ENCODE results near the gene PCDHA1. TPM values are rescaled to one million over a fixed set of nuclear protein-coding genes. Genes with fewer than 3 reads are reported as not detected.

PCDHA1 gene
- total and polyA plus RNA-seq, 2 donors (not counting 3 experiments of a cell fraction or from before 2014, with no cell fraction given): 0.04 TPM; not detected in 1

DNA sequence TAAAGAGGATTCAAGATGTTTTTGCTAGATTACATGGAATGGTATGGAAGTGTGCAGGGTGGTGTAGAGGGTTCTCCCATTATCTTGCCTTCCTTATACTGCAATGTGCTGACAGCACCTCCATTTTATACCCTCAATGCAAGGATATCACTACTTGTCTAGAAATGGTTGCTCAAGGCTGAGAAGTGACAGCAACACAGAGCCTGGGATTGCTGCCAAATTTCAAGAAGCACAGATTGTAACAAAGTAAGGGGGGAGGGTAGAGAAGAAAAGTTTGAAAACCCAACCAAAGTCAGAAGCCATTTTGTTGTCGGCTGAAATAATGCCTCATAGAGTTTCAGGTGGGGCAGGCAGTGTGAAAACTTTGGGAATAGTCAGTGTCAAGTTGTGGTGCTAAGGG lies 210.1 kb downstream of the PCDHA1 start:
- no peak overlapping the region for H3K27ac ChIP-seq (ENCODE audit: insufficient read depth, low read depth, low read length)
- no peak overlapping the region for H3K4me3 ChIP-seq (replicated peaks in 1 of 3; ENCODE audit: insufficient read depth in 1 of 3, low read depth in 1 of 3, low read length in 3 of 3)
- intact Hi-C loops (cut with micrococcal nuclease) (no loop called here), dilution Hi-C loops (cut with MboI; ENCODE audit: extremely low pct_ligation_motif_present, low sequenced_read_pairs) (no loop called here)
- H3K9me1 ChIP-seq (replicated peaks; ENCODE audit: control insufficient read depth, extremely low read depth, insufficient read depth, low read length): no peaks in the 10 kb centered on the region
- no peak for FAIRE-seq
- no peaks in the 10 kb centered on the region for H3K9me3 ChIP-seq (replicated peaks; ENCODE audit: control insufficient read depth, insufficient read depth, low read length)
- no peak overlapping the region for H3K9ac ChIP-seq (replicated peaks; ENCODE audit: extremely low read depth, insufficient read depth, low read length)
- H3K4me1 ChIP-seq (ENCODE audit: control insufficient read depth, extremely low read depth, insufficient read depth, low read length): no peaks in the 10 kb centered on the region
- ChIA-PET CTCF (no interaction called here), POLR2A (no interaction called here)
- H3K27me3 ChIP-seq (ENCODE audit: control insufficient read depth in 2 of 2, insufficient read depth in 2 of 2, low read length in 2 of 2): no peaks in the 10 kb centered on the region
- no peaks in the 10 kb centered on the region for H3K36me3 ChIP-seq (ENCODE audit: control insufficient read depth in 2 of 2, extremely low read depth in 1 of 2, insufficient read depth in 2 of 2, low read length in 2 of 2)
- no peaks in the 10 kb centered on the region for H4K20me1 ChIP-seq (replicated peaks; ENCODE audit: control insufficient read depth, extremely low read depth, insufficient read depth, low read length)
- no peak overlapping the region for H3K4me2 ChIP-seq (ENCODE audit: insufficient read depth, low read length)
- TF ChIP-seq JUN (IDR thresholded peaks at IDR 0.05; ENCODE audit: borderline replicate concordance, insufficient read depth, insufficient read length, low read depth): no peak
- TF ChIP-seq, protein P1, sequence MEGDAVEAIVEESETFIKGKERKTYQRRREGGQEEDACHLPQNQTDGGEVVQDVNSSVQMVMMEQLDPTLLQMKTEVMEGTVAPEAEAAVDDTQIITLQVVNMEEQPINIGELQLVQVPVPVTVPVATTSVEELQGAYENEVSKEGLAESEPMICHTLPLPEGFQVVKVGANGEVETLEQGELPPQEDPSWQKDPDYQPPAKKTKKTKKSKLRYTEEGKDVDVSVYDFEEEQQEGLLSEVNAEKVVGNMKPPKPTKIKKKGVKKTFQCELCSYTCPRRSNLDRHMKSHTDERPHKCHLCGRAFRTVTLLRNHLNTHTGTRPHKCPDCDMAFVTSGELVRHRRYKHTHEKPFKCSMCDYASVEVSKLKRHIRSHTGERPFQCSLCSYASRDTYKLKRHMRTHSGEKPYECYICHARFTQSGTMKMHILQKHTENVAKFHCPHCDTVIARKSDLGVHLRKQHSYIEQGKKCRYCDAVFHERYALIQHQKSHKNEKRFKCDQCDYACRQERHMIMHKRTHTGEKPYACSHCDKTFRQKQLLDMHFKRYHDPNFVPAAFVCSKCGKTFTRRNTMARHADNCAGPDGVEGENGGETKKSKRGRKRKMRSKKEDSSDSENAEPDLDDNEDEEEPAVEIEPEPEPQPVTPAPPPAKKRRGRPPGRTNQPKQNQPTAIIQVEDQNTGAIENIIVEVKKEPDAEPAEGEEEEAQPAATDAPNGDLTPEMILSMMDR (IDR thresholded peaks at IDR 0.05; ENCODE audit: extremely low read depth in 1 of 2, insufficient read depth in 1 of 2, low read depth in 1 of 2, low read length in 2 of 2): no peak
- no peak for TF ChIP-seq FOS (IDR thresholded peaks at IDR 0.05; ENCODE audit: borderline replicate concordance, insufficient read depth, low read length)
- TF ChIP-seq, protein P2, sequence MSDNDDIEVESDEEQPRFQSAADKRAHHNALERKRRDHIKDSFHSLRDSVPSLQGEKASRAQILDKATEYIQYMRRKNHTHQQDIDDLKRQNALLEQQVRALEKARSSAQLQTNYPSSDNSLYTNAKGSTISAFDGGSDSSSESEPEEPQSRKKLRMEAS (IDR thresholded peaks at IDR 0.05; ENCODE audit: insufficient read depth, insufficient read length): no peak
- TF ChIP-seq POLR2A (IDR thresholded peaks at IDR 0.05; ENCODE audit: low read depth, low read length): no peak
- TF ChIP-seq GATA2 (IDR thresholded peaks at IDR 0.05; ENCODE audit: insufficient read depth, insufficient read length, low read depth, low read length): no peak
- TF ChIP-seq MYC (IDR thresholded peaks at IDR 0.05; ENCODE audit: low read depth, low read length): no peak
- TF ChIP-seq POLR2AphosphoS5 (IDR thresholded peaks at IDR 0.05; ENCODE audit: insufficient read depth, low read depth, low read length): no peak
- TF ChIP-seq EZH2 (IDR thresholded peaks at IDR 0.05; ENCODE audit: borderline replicate concordance, low read depth, low read length, severe bottlenecking): no peak
- no peak for DNase-seq (ENCODE audit: low read depth, low spot score)
- H3K79me2 ChIP-seq (ENCODE audit: control insufficient read depth, insufficient read depth, low read length): no peaks in the 10 kb centered on the region
- no TSS peak for BruUV-seq (replicated peaks)
- H2AFZ ChIP-seq (ENCODE audit: low read depth, low read length): no peak overlapping the region
